ENCODE data around the gene PLAU.
"Not testable (repeated sequence)": the region's sequence is repeated elsewhere in the genome, so short reads cannot be mapped to it uniquely, and the experiment has no call there.

The PLAU gene

DNA sequence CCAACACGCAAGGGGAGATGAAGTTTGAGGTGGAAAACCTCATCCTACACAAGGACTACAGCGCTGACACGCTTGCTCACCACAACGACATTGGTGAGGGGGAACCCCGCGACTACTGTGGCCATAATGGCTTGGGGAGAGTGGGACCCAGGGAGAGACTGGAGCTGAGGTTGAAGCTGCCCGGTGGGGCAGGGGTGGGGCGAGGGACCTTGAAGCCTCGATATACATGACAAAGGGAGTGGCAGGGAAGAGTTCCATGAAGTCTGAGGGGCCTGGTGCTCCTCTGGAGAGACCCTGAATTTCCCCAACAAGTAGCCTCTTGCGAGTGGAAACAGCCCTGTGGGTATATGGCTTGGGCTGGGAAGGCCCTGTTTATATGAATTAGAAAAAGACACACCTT is 3.1 kb downstream of the PLAU start:
- H3K4me3 ChIP-seq = peak overlapping the region in 2 of 7 experiments; percentile 11 to 14
- peak overlapping the region in 12 of 21 experiments; percentile 1 to 89 (median 24) for H3K27ac ChIP-seq

- Histone ChIP-seq H3K4me3 (peak overlapping the region in 2 of 7 experiments; percentile 11 to 14), H3K27ac (peak overlapping the region in 8 of 21 experiments; percentile 5 to 89 (median 26))
These were observed 4.4 kb downstream of the PLAU start for GRCh38 chr10:73915206-73915851.

DNA sequence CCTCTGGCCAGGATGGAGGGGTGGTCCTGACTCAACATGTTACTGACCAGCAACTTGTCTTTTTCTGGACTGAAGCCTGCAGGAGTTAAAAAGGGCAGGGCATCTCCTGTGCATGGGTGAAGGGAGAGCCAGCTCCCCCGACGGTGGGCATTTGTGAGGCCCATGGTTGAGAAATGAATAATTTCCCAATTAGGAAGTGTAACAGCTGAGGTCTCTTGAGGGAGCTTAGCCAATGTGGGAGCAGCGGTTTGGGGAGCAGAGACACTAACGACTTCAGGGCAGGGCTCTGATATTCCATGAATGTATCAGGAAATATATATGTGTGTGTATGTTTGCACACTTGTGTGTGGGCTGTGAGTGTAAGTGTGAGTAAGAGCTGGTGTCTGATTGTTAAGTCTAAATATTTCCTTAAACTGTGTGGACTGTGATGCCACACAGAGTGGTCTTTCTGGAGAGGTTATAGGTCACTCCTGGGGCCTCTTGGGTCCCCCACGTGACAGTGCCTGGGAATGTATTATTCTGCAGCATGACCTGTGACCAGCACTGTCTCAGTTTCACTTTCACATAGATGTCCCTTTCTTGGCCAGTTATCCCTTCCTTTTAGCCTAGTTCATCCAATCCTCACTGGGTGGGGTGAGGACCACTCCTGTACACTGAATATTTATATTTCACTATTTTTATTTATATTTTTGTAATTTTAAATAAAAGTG is 6.0 kb downstream of the PLAU start:
- Histone ChIP-seq H3K4me3 (no peak overlapping the region), H3K27ac (peak overlapping the region in 9 of 21 experiments; percentile 5 to 89 (median 42))

GRCh38 chr10:73917566-73918305 is 6.8 kb downstream of the PLAU start:
- peak overlapping the region in 11 of 21 experiments; percentile 14 to 89 (median 28) for H3K27ac ChIP-seq

GRCh38 chr10:73919481-73919880 is 8.5 kb downstream of the PLAU start:
- not testable (repeated sequence) for H3K4me3 ChIP-seq
- peak overlapping the region in 20 of 21 experiments; percentile 61 to 87 (median 76) for H3K27ac ChIP-seq

More at GRCh38 chr10:73917566-73918305, 6.8 kb downstream of the PLAU start:
- H3K4me3 ChIP-seq = no peak overlapping the region

- H3K27ac ChIP-seq = peak overlapping the region in 20 of 21 experiments; percentile 61 to 87 (median 76)
- H3K4me3 ChIP-seq = no peak overlapping the region
These were observed 9.2 kb downstream of the PLAU start for GRCh38 chr10:73920089-73920488.

DNA sequence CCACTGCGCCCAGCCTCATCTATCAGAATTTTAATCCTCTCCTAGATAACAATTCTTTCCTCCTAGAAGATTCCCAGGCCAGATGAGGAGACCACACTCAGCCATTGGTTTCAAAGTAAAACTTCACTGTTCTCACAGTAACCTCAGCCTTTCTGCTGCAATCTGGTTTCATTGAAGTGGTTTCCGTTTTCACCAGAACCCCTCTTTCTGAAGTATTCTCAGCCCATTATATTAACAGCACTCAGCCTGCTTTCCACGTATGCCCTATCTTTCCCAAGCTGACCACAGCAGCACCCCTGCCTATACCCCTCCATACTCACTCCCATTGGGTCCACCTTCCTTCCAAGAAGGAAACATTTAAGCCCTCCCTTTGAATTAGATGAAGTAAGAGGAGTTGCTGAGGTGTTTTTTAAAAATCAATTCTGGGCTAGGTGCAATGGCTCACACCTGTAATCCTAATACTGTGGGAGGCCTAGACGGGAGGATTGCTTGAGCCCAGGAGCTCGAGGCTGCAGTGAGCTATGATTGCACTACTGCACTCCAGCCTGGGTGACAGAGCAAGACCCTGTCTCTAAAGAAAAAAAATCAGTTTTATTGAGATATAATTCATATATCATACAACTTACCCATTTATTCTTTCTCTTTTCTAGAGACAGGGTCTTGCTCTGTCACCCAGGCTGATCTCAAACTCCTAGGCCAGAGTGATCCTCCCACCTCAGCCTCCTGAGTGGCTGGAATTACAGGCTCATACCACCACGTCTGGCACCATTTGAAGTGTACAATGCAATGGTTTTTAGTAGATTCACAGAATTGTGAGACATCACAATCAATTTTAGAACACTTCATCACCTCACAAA is 11.3 kb downstream of the PLAU start:
- H3K27ac ChIP-seq = no peak overlapping the region
- H3K4me3 ChIP-seq = no peak overlapping the region

GRCh38 chr10:73922864-73923133 is 11.9 kb downstream of the PLAU start:
- Histone ChIP-seq H3K27ac (no peak overlapping the region), H3K4me3 (no peak overlapping the region)

DNA sequence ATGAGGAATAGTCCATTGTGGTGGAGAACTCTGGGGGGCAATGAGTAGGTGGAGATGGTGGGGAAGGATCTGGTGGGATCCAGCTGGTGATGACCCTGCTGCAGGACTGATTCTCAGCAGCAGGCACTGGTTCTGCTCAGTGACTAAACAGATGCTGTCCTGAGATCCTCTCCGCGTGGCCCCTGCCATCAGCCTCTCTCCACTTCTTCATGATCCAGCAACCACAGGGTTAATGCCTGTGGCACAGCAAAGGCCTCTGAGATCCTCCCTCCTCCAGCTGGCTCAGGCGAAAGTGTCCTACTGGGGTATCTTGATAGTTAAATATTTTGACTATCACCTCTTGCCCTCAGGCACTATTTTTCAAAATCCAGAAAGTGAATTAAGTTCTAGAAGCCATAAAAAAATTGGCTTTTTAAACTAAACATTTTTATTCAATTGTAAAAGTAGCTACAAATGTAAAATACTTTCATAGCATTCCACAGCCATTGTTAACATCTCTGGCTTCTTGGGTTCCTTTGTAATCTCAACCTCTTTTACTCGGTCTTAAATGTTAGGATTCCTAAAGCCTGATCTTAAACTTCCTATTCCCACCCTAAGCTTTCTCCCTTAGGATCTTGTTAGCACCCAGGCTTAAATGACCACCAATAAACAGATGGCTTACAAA is 13.1 kb downstream of the PLAU start:
- no peak overlapping the region for H3K4me3 ChIP-seq
- H3K27ac ChIP-seq = peak overlapping the region in 1 of 21 experiments; percentile 35

- Histone ChIP-seq H3K4me3 (no peak overlapping the region), H3K27ac (no peak overlapping the region)
These were observed 14.0 kb downstream of the PLAU start for GRCh38 chr10:73924935-73925334.

DNA sequence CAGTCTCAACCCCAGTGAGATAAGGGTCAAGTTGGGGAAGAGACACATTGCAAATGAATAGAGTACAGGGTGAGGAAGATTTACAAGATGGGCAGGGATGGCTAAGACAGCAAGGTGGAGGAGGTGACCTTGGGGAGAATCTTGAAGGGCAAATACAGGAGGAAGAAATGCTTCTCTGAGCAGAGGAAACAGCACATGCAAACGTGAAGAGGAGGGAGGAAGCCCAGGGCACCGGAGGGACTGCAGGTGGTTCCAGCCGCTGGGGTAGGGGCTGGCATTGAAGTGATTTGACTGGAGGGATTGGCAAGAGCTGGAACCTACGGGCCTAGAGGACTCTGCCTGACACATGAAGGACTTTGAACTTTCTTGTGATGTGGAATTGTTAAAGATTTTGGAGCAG is 14.6 kb downstream of the PLAU start:
- Histone ChIP-seq H3K27ac (peak overlapping the region in 6 of 21 experiments; percentile 7 to 59 (median 20)), H3K4me3 (no peak overlapping the region)

- Histone ChIP-seq H3K4me3 (no peak overlapping the region), H3K27ac (peak overlapping the region in 6 of 21 experiments; percentile 7 to 59 (median 20))
These were observed 15.3 kb downstream of the PLAU start for GRCh38 chr10:73926152-73926764.

- H3K27ac ChIP-seq = peak overlapping the region in 5 of 21 experiments; percentile 1 to 82 (median 40)
- H3K4me3 ChIP-seq = not testable (repeated sequence)
These were observed 19.8 kb downstream of the PLAU start for GRCh38 chr10:73930630-73931327.

GRCh38 chr10:73931767-73932619 is 21.1 kb downstream of the PLAU start:
- Histone ChIP-seq H3K27ac (peak overlapping the region in 20 of 21 experiments; percentile 39 to 85 (median 70)), H3K4me3 (no peak overlapping the region)

GRCh38 chr10:73932620-73933112 is 21.7 kb downstream of the PLAU start:
- Histone ChIP-seq H3K4me3 (no peak overlapping the region), H3K27ac (peak overlapping the region in 17 of 21 experiments; percentile 20 to 85 (median 69))

DNA sequence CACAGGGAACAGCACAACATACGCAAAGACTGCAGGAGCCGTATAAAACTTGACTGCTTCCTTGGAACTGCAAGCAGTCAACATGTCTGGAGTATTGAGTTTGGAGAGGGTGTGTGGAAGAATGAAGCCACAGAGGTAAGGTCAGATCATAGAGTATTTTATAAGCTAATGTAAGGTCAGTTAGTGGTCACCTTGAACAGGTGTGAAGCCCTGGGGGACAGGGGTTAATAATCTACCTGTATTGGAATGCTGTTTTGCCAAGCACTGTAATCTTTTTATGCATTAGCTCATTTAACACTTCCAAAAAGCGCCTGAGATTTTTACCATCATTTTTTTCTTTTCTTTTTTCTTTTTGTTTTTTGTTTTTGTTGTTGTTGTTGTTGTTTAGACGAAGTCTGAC is 23.1 kb downstream of the PLAU start:
- Histone ChIP-seq H3K27ac (no peak overlapping the region), H3K4me3 (no peak overlapping the region)

GRCh38 chr10:73935895-73936294 is 25.0 kb downstream of the PLAU start:
- H3K4me3 ChIP-seq = no peak overlapping the region
- H3K27ac ChIP-seq = peak overlapping the region in 5 of 21 experiments; percentile 1 to 21 (median 13)
